Duodenal mucosa (tissue), 2 donors: ENCODE data around the gene DNM2.

Source experiments
- H3K27ac ChIP-seq: one replicate; pipeline ENCODE4 v1.7.0; 2013; ENCODE audit warnings: low read depth, low read length
- H3K27me3 ChIP-seq, 2 donors: one replicate each; pipeline ENCODE4 v1.7.0; 2013; ENCODE audit warnings: low read length in 2 of 2, control low read depth in 1 of 2; ENCODE audit not compliant: insufficient read depth in 2 of 2, control insufficient read depth in 1 of 2
- H3K36me3 ChIP-seq, 2 donors: one replicate each; pipeline ENCODE4 v1.7.0; 2013; ENCODE audit warnings: low read length in 2 of 2, control low read depth in 1 of 2; ENCODE audit not compliant: insufficient read depth in 2 of 2, control insufficient read depth in 1 of 2
- H3K4me1 ChIP-seq, 2 donors: one replicate each; pipeline ENCODE4 v1.7.0; 2013; ENCODE audit warnings: low read length in 2 of 2, control low read depth in 1 of 2; ENCODE audit not compliant: insufficient read depth in 2 of 2, control insufficient read depth in 1 of 2
- H3K4me3 ChIP-seq, 2 donors: one replicate each; pipeline ENCODE4 v1.7.0; 2013; ENCODE audit warnings: low read length in 2 of 2, low read depth in 1 of 2
- H3K9ac ChIP-seq, 2 donors: one replicate each; pipeline ENCODE4 v1.7.0; 2013; ENCODE audit warnings: low read length in 2 of 2, low read depth in 1 of 2
- H3K9me3 ChIP-seq, 2 donors: one replicate each; pipeline ENCODE4 v1.7.0; 2013; ENCODE audit warnings: low read length in 2 of 2, control low read depth in 1 of 2; ENCODE audit not compliant: control insufficient read depth in 1 of 2

The DNM2 gene

GRCh38 chr19:10819124-10820060 is 101.5 kb downstream of the DNM2 start:
- Histone ChIP-seq H3K9me3 (no peaks in the 10 kb centered on the region), H3K27ac (no peak overlapping the region), H3K4me1 (no peaks in the 10 kb centered on the region), H3K27me3 (no peaks in the 10 kb centered on the region), H3K36me3 (peaks cover 39 to 71% of the 10 kb centered on the region in 2 donors), H3K9ac (no peak overlapping the region), H3K4me3 (no peak overlapping the region)

DNA sequence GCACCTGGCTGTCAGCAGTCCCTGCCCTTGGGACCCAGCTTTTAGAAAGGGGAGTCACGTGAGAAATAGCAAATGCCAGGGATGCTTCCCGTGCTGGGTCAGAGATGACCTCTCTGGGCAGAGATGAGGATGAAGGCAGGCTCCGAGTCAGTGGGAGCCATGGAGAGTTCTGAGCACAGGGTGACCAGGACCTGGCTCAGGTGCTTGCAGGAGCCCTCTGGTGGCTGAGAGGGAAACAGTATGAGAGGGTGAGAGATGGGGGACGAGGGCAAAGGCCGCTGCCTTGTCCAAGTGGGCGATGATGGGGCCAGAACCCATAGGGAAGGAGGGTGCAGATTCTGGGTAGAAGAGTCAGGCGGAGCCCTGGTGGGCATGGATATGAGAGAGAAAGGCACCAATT is 102.3 kb downstream of the DNM2 start:
- no peak overlapping the region for H3K4me3 ChIP-seq
- no peaks in the 10 kb centered on the region for H3K27me3 ChIP-seq
- H3K9me3 ChIP-seq: no peaks in the 10 kb centered on the region
- no peak overlapping the region for H3K27ac ChIP-seq
- no peaks in the 10 kb centered on the region for H3K4me1 ChIP-seq
- H3K36me3 ChIP-seq: peaks cover 46 to 71% of the 10 kb centered on the region in 2 donors
- H3K9ac ChIP-seq: no peak overlapping the region

GRCh38 chr19:10823690-10824089 is 105.8 kb downstream of the DNM2 start:
- Histone ChIP-seq H3K4me1 (no peaks in the 10 kb centered on the region), H3K4me3 (no peak overlapping the region), H3K27ac (no peak overlapping the region), H3K36me3 (peaks cover 44 to 69% of the 10 kb centered on the region in 2 donors), H3K9me3 (no peaks in the 10 kb centered on the region), H3K27me3 (no peaks in the 10 kb centered on the region), H3K9ac (no peak overlapping the region)

DNA sequence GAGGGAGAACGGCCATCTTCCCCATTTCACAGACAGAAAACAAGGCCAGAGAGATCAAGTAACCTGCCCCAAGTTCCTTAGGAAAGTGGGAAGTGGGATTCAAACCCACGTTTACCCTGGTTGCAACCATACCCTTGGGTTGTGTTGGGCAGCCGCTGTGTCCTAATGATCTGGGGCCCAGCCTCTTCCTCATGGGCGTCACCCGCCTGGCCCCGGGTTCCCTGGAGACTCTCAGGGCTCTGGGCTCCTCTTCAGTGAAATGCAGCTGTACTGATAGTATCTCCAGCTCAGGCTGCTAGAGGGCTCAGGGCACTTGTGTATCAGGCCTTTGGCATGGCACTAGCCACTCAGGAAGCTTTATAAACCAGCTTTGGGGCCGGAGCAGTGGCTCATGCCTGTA is 108.4 kb downstream of the DNM2 start:
- H3K27ac ChIP-seq: no peak overlapping the region
- no peaks in the 10 kb centered on the region for H3K27me3 ChIP-seq
- H3K4me1 ChIP-seq: no peaks in the 10 kb centered on the region
- no peaks in the 10 kb centered on the region for H3K9me3 ChIP-seq
- peaks cover 45 to 64% of the 10 kb centered on the region in 2 donors for H3K36me3 ChIP-seq
- H3K4me3 ChIP-seq: no peak overlapping the region
- H3K9ac ChIP-seq: no peak overlapping the region

GRCh38 chr19:10826846-10827245 is 109.0 kb downstream of the DNM2 start:
- Histone ChIP-seq H3K27me3 (no peaks in the 10 kb centered on the region), H3K36me3 (peaks cover 44 to 66% of the 10 kb centered on the region in 2 donors), H3K4me3 (no peak overlapping the region), H3K27ac (no peak overlapping the region), H3K9me3 (no peaks in the 10 kb centered on the region), H3K9ac (no peak overlapping the region), H3K4me1 (no peaks in the 10 kb centered on the region)

- H3K4me1 ChIP-seq: no peaks in the 10 kb centered on the region
- H3K27ac ChIP-seq: no peak overlapping the region
- peaks cover 44 to 76% of the 10 kb centered on the region in 2 donors for H3K36me3 ChIP-seq
- no peak overlapping the region for H3K9ac ChIP-seq
- no peak overlapping the region for H3K4me3 ChIP-seq
- no peaks in the 10 kb centered on the region for H3K27me3 ChIP-seq
- no peaks in the 10 kb centered on the region for H3K9me3 ChIP-seq
These were observed 111.3 kb downstream of the DNM2 start for GRCh38 chr19:10828981-10829821.

DNA sequence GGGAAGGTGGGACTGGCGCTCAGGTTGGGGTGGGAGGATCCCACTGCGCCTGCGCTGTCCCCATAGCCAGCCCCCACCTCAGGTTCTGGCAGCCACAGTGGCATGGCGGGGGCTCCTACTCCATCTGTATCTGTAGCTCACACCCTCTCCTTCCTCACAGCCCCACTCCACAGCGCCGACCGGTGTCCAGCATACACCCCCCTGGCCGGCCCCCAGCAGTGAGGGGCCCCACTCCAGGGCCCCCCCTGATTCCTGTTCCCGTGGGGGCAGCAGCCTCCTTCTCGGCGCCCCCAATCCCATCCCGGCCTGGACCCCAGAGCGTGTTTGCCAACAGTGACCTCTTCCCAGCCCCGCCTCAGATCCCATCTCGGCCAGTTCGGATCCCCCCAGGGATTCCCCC is 112.1 kb downstream of the DNM2 start:
- H3K36me3 ChIP-seq: peaks cover 39 to 68% of the 10 kb centered on the region in 2 donors
- no peak overlapping the region for H3K27ac ChIP-seq
- H3K4me1 ChIP-seq: peaks cover 0 to 3% of the 10 kb centered on the region in 2 donors
- H3K9ac ChIP-seq: no peak overlapping the region
- H3K27me3 ChIP-seq: no peaks in the 10 kb centered on the region
- H3K9me3 ChIP-seq: no peaks in the 10 kb centered on the region
- no peak overlapping the region for H3K4me3 ChIP-seq

GRCh38 chr19:10830370-10830769 is 112.5 kb downstream of the DNM2 start:
- Histone ChIP-seq H3K27ac (no peak overlapping the region), H3K9ac (no peak overlapping the region), H3K27me3 (no peaks in the 10 kb centered on the region), H3K4me1 (peaks cover 0 to 7% of the 10 kb centered on the region in 2 donors), H3K4me3 (no peak overlapping the region), H3K9me3 (no peaks in the 10 kb centered on the region), H3K36me3 (peaks cover 37 to 65% of the 10 kb centered on the region in 2 donors)

DNA sequence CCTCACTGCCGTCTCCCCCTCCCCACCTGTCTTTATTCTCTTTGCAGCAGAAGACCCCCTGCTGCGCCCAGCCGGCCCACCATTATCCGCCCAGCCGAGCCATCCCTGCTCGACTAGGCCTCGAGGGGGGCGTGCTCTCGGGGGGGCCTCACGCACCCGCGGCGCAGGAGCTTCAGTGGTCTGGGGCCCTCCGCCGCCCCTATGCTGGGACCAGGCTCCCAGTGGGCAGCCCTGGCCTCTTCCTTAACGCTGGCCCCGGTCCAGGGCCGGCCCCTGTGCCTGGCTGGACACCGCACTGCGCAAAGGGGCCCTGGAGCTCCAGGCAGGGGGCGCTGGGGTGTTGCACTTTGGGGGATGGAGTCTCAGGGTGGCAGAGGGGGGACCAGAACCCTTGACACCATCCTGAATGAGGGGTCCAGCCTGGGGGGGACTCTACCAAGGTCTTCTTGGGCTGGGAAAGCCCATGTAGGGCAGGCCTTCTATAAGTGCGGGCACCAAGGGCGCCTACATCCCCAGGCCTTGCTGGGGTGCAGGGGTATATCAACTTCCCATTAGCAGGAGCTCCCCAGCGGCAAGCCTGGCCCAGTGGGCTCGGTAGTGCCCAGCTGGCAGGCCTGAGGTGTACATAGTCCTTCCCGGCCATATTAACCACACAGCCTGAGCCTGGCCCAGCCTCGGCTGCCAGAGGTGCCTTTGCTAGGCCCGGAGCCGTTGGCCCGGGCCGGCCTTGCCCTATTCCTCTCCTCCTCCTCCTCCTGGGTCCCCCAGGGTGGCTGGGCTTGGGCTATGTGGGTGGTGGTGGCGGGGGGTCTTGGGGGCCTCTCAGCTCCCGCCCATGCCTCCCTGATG is 113.3 kb downstream of the DNM2 start:
- peaks cover 0 to 9% of the 10 kb centered on the region in 2 donors for H3K4me1 ChIP-seq
- H3K9me3 ChIP-seq: no peaks in the 10 kb centered on the region
- H3K36me3 ChIP-seq: peaks cover 34 to 57% of the 10 kb centered on the region in 2 donors
- no peak overlapping the region for H3K4me3 ChIP-seq
- H3K27ac ChIP-seq: no peak overlapping the region
- no peak overlapping the region for H3K9ac ChIP-seq
- H3K27me3 ChIP-seq: no peaks in the 10 kb centered on the region
